MG63 (cell line): ENCODE data around the gene FUZ. TPM values are rescaled to one million over a fixed set of nuclear protein-coding genes. Genes with fewer than 3 reads are reported as not detected.

Experiments
- DNase-seq: peaks from one replicate; pipeline ENCODE4 v3.0.0-alpha.2; 2020
- H3K27me3 ChIP-seq: fragments of 250-450 bp; sonication (Bioruptor Pico); 2 replicates; pipeline ENCODE4 v1.5.1; 2020; ENCODE audit warnings: mild to moderate bottlenecking, moderate library complexity
- H3K36me3 ChIP-seq: fragments of 250-450 bp; sonication (Bioruptor Pico); 2 replicates; pipeline ENCODE4 v1.5.1; 2020; ENCODE audit warnings: mild to moderate bottlenecking, moderate library complexity
- H3K4me3 ChIP-seq: fragments of 250-450 bp; sonication (Bioruptor Pico); 2 replicates; pipeline ENCODE4 v1.5.1; 2020; ENCODE audit warnings: mild to moderate bottlenecking, moderate library complexity
- H3K9me3 ChIP-seq: fragments of 250-450 bp; sonication (Bioruptor Pico); 2 replicates; pipeline ENCODE4 v1.5.1; 2020; ENCODE audit warnings: mild to moderate bottlenecking, moderate library complexity
- total RNA-seq: library from RNA; depleted of rRNA; stranded (reverse); fragments of >200 nt; shearing (Covaris generic); gene quantifications from 2 replicates; pipeline ENCODE4 v1.2.3, GENCODE V29; 2014; ENCODE audit warnings: low replicate concordance; rRNA removed

FUZ gene, protein sequence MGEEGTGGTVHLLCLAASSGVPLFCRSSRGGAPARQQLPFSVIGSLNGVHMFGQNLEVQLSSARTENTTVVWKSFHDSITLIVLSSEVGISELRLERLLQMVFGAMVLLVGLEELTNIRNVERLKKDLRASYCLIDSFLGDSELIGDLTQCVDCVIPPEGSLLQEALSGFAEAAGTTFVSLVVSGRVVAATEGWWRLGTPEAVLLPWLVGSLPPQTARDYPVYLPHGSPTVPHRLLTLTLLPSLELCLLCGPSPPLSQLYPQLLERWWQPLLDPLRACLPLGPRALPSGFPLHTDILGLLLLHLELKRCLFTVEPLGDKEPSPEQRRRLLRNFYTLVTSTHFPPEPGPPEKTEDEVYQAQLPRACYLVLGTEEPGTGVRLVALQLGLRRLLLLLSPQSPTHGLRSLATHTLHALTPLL
- total RNA-seq = 8.2 and 31.4 TPM in 2 replicates

DNA sequence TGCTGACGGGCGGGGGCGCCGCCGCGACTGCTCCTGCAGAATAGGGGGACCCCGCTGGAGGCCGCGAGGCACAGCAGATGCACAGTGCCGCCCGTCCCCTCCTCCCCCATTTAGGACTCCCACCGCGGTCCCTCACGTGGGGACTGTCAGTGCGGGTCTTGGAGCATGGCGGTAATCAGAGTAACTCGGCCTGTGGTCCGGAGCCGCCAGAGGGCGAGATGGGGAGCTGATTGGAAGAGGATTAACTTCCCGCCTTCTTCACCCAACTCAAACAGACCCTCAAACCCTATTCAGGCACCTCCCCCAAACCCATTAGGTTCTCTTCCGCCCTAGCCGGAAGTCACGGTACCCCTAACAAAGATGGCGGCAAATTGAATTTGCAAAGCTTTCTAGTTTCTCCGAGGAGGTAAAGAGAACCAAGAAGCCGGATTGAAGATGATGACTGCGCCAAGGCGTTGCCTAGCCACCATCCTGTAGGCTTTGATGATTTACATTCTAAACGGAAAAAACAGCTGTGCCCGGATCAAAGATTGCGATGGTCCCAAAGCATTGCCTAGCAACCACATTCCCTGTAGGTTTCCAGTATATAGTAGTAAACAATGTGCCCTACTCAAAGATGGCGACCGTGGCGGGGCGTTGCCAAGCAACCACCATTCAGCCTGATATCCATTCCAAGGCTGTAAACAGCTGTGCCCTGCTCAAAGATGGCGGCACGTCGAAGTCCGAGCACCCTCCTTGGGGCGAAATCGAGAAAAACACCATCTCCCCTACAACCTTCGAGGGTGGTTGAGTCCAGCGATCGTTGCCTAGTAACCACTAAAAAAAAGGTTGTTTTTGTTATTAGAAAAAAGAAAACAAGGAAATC lies at the start of gene FUZ:
TSS of gene FUZ (minus strand) at position 296 of the 865 bp plus-strand sequence. CDS start at position 110, 186 bp downstream.
- peak within 1 kb of the TSS; percentile 56 for H3K4me3 ChIP-seq
- peak; percentile 94 for DNase-seq
- no peaks in the 10 kb centered on the region for H3K27me3 ChIP-seq
- H3K9me3 ChIP-seq = no peaks in the 10 kb centered on the region
- H3K36me3 ChIP-seq = 0 out of 2 replicates have a peak, but pooled peaks cover 4% of the 10 kb centered on the region

DNA sequence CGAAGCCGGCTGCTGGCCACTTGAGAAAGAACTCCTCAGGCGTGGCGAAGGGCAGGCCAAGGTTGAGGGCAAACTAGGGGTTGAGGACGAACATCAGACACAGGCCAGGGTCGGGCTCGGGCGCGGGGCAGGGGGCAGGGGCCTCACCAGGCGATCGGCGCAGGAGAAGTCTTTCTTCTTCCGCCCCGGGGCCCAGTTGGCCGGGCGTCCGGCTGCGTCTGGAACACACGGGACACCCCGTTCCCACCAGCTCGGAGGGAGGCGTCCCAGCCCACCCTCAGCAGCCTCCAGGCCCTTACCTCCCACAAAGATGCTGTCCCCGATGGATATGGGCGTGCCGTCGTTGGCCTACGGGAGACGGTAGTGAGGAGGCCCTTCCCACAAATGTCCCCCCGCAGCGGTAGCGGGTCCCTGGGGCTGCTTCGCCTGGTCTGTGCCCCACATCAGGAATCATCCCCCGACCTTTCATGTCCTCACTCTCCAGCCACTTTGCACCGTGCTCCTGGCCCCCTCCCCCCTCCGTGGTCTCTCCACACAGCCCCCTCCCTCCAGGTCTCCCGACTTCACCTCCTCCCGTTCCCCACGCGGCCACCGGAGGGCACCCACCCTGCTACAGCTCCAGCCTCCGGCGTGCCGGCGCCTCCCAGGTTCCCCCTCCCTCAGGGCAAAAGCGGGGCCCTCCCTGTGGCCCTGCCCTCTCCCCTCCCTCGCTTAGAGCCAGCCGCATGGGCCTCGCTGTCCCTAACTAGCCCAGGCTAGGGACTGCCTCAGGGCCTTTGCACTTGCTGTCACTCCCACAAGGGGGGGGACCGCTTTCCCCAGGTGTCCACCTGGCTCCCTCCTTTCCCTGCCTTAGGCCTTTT lies 49.5 kb upstream of the FUZ start:
- Histone ChIP-seq H3K9me3 (no peaks in the 10 kb centered on the region), H3K27me3 (no peaks in the 10 kb centered on the region), H3K36me3 (peaks cover 72% of the 10 kb centered on the region), H3K4me3 (no peak overlapping the region)
- no peak for DNase-seq

DNA sequence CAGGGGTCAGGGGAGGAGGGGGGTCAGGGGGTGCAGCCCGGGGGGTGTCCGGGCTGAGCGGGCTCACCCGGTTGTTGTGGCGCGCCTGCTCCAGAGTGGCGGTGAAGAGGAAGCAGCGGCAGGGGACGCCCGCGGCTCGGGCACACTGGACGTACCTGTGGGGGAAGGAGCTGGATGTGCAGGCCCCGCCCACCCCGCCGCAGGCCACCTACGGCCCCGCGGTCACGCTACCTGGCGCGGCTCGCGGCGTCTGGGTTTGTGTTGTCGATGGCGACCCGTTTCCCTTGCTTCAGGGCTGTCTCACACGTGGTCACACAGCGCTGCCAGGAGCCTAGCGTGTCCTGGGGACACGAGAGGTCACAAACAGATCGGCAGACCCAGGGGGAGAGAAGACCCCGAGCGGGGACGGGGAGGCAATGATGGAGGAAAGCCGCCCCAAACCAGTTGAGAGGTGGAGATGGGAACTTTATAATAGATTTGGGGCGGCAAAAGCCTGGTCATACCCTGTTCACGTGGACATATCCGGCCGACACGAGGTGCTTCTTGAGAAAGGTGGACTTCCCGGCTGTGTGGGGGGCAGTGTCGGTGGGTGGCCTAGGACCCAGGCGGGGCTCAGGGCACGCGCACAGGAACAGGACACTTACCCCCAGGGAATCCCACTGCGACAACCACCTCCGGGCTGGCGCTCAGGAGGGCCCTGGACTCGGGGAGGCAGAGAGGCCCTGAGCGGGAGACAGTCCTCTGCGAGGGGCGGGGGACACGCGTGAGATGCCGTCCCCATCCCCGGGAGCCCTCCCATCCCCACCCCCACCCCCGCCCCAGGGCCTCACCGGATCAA lies 48.7 kb upstream of the FUZ start:
- no peaks in the 10 kb centered on the region for H3K27me3 ChIP-seq
- peaks cover 79% of the 10 kb centered on the region for H3K36me3 ChIP-seq
- no peak for DNase-seq
- H3K9me3 ChIP-seq = no peaks in the 10 kb centered on the region
- H3K4me3 ChIP-seq = no peak overlapping the region

DNA sequence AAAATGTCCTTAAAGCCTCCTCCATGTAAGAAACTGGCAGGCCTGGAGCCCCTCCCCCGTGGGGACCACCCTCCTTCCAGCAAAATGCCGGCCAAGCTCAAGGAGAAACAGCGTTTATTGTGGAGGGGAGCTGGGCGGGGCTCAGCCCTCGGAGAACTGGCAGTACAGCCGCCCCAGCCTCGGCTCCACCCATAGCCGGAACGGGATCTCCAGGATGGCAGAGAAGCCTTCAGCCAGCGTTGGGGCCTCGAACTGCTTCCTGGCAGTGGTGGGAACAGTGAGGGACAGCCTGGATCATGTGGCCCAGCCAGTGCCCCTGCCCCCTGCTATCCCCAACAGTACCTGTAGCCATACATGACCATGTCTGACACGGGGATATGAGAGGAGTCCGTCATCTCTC lies 48.0 kb upstream of the FUZ start:
- Histone ChIP-seq H3K27me3 (no peaks in the 10 kb centered on the region), H3K4me3 (no peak overlapping the region), H3K36me3 (peaks cover 78% of the 10 kb centered on the region), H3K9me3 (no peaks in the 10 kb centered on the region)
- no peak for DNase-seq

DNA sequence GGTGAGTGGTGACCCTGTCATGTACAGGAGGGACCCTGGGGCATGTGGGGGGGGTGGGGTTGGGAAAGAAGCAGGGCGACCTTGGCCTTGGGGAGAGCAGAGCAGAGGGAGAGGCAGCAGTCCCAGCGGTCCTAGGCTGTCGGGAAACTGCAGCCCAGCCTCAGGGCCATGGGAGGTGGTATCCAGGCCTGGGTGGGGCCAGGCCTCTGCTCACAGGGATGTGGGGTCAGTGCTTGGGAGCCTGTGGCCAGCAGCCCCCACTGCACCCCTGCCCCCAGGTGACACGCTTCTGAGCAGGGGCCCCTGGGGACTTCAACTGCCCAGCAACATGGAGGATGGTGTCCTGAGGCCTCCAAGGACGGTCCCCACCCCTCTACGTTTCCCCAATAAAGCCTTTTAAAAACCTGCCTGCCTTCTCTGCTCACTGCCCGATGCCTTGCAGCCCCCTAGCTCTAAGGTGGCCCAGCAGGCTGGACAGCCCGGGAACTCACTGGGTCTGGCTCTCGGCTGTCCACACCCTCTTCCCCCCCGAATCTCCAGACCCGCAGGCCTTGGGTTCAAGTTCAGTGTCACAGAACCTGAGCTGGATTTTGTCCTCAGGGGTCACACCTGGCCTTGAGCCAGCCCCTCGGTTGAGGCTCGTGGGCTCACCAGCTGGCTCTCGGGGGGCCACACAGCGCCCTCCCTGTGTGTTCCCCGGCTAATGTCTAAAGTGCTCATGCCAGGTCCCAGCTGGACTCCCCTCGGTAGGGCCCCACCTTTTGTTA lies 47.4 kb upstream of the FUZ start:
- no peaks in the 10 kb centered on the region for H3K27me3 ChIP-seq
- no peak overlapping the region for H3K4me3 ChIP-seq
- no peak for DNase-seq
- peaks cover 78% of the 10 kb centered on the region for H3K36me3 ChIP-seq
- H3K9me3 ChIP-seq = no peaks in the 10 kb centered on the region

- H3K36me3 ChIP-seq = peaks cover 80% of the 10 kb centered on the region
Observed at GRCh38 chr19:49859682-49860335, 46.7 kb upstream of the FUZ start.

DNA sequence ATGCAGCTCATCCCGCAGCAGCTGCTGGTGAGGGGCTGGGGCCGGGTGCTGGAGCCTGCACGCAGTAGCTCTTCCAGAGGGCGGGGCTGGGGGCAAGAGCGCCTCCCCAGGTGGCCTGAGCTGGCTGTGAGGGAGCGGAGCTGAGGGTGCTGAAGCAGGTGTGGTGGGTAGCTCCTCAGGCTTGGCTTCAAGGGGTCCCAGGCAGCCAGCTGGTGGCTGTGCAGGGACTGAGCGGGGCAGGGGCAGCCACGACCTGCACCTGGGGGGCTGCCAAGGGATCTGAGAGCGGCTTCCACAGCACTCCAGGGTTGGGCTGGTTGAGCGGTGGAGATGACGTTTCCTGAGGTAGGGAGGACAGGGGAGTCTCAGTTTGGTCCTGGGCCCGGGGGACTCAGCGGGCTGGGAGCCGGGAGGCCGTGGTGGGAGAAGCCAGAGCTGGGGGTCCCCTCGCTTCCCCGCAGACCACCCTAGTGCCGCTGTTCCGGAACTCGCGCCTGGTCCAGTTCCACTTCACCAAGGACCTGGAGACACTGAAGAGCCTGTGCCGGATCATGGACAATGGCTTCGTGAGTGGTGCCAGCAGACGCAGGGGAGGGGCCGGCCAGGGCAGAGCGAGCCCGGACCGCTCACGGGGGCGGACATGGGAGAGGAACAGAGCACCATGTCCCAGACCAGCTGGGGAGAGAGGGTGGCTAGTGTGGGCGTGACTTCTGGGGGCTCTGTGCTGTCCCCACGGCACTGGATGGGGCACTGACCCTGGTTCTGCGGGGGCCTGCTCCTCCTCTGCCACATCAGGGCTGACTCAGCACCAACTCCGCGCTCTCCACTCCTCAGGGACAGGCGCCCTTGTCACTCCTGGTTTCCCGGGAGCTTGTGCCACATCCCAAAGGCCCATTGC lies 45.2 kb upstream of the FUZ start:
- Histone ChIP-seq H3K36me3 (peaks cover 69% of the 10 kb centered on the region), H3K27me3 (no peaks in the 10 kb centered on the region), H3K4me3 (no peak overlapping the region), H3K9me3 (no peaks in the 10 kb centered on the region)
- DNase-seq = no peak

More at GRCh38 chr19:49859682-49860335, 46.7 kb upstream of the FUZ start:
- Histone ChIP-seq H3K9me3 (no peaks in the 10 kb centered on the region), H3K27me3 (no peaks in the 10 kb centered on the region), H3K4me3 (no peak overlapping the region)
- no peak for DNase-seq

DNA sequence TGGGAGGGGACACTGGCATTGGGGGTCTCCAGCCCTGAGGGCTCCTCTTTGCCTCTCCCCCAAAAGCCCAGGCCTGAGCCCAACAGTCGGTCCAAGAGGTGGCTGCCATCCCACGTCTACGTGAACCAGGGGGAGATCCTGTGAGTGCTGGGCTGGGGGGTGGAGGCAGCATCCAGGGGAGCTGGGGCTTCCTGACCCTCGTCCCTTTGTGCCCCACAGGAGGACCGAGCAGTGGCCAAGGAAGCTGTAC lies 44.7 kb upstream of the FUZ start:
- Histone ChIP-seq H3K36me3 (peaks cover 64% of the 10 kb centered on the region), H3K4me3 (no peak overlapping the region), H3K9me3 (no peaks in the 10 kb centered on the region; the same call in 1 of the 2 replicates), H3K27me3 (no peaks in the 10 kb centered on the region)
- DNase-seq = no peak

DNA sequence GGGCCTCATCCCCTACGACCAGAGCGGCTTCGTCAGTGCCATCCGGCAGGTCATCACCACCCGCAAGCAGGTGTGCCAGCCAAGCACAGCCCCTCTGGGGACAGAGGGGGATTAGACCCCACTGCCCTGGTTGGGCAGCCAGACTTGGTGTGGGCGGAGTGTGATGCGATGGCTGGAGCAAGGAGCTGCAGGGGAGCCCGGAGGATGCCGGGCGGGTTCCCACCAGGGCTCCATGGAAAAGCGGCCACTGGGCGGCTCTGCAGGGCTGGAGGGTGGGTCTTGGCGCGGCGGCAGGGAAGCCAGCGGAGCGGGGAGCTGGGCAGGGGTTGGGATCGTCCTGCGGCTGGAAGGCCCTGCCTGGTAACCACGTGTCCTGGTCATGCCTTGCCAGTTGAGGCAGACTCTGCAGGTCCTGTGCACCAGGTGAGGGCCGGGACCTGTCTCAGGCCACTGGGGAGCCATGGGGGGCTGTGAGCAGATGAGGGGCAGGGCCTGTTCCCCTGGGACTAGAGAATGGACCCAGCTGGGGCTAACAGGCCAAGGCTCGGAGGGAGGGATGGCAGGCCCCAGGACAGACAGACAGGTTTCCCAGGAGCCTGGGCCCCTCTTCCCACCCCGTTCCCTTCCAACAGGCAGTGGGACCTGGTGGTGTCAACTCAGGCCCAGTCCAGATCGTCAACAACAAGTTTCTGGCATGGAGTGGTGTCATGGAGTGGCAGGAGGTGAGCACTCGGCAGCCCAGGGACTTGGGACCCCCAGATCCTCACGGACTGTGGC lies 44.2 kb upstream of the FUZ start:
- H3K9me3 ChIP-seq = no peaks in the 10 kb centered on the region; the same call in 1 of the 2 replicates
- no peaks in the 10 kb centered on the region for H3K27me3 ChIP-seq
- DNase-seq = no peak
- H3K36me3 ChIP-seq = peaks cover 62% of the 10 kb centered on the region
- no peak overlapping the region for H3K4me3 ChIP-seq

GRCh38 chr19:49856574-49857021 lies 43.5 kb upstream of the FUZ start:
- no peak for DNase-seq
- no peaks in the 10 kb centered on the region; the same call in 1 of the 2 replicates for H3K9me3 ChIP-seq
- peaks cover 59% of the 10 kb centered on the region for H3K36me3 ChIP-seq
- no peaks in the 10 kb centered on the region for H3K27me3 ChIP-seq
- no peak overlapping the region for H3K4me3 ChIP-seq

- no peak for DNase-seq
- Histone ChIP-seq H3K9me3 (no peaks in the 10 kb centered on the region; the same call in 1 of the 2 replicates), H3K4me3 (no peak overlapping the region), H3K27me3 (no peaks in the 10 kb centered on the region), H3K36me3 (peaks cover 54% of the 10 kb centered on the region)
Observed at GRCh38 chr19:49855676-49856573, 42.8 kb upstream of the FUZ start.

DNA sequence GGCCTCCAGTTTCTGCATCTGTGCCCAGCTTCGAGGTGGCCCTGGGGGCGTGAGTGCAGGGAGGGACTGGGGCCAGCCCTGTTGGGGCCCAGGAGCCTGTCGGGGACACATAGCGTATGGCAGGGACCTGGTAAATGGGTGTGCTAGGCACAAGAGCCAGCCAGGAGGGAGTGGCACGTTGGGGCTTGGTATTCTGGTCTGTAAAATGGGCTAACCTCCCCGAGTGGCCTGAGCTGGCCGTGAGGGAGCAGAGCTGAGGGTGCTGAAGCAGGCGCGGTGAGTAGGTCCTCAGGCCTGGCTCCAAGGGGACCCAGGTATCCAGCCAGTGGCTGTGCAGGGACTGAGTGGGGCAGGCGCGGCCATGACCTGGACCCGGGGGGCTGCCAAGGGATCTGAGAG lies 42.2 kb upstream of the FUZ start:
- H3K4me3 ChIP-seq = no peak overlapping the region
- DNase-seq = no peak
- no peaks in the 10 kb centered on the region; the same call in 1 of the 2 replicates for H3K9me3 ChIP-seq
- H3K36me3 ChIP-seq = peaks cover 50% of the 10 kb centered on the region
- no peaks in the 10 kb centered on the region for H3K27me3 ChIP-seq
